Measurements from ENCODE around the gene HBE1. TPM values are rescaled to one million over a fixed set of nuclear protein-coding genes. Genes with fewer than 3 reads are reported as not detected.

HBE1 gene
- polyA plus RNA-seq, 3 donors from 2014 or later, result not detected

DNA sequence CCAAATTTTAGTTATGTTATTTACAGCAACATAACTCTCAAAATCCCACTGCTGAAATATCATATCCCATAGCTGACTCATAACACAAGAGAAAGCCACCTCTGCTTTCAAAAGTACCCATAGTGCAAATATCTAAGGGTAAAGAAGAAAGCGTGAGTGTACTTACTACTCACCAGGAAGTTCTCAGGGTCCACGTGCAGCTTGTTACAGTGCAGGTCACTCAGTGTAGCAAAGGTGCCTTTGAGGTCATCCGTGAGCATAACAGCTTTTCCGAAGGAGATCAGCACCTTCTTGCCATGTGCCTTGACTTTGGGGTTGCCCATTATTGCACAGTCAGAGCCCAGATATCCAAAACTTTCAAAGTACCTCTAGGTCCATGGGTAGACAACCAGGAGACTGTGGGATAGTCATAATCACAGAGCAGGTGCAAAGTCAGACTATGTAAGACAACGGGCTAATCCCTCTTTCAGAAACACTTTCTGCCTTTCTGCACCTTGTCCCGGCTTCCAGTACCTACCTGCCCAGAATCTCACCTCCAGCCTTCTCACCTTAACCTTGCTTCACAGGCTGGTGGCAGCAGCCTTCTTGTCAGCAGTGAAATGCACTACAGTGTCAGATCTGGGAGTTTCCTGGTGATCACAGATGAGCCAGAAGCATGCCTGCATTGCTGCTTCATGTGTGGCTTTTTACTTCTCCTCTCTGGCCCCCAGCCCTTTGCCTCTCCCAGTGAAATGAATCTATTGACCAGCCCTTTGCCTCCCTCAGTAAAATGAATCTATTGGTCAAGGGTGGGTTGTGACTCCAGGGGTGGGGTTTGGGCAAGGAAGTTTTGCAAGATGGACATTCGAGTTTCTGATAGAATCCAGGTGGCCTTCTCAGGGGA, 26.6 kb downstream of the HBE1 start:
- no peaks in the 10 kb centered on the region for H3K36me3 Mint-ChIP-seq
- no peak overlapping the region for H3K4me3 Mint-ChIP-seq
- no peak overlapping the region for H3K27ac Mint-ChIP-seq
- H3K27me3 Mint-ChIP-seq (ENCODE audit: low read depth in 3 of 3), result peaks cover 2 to 3% (median 2%) of the 10 kb centered on the region in 3 donors
- no peak for DNase-seq
- H3K4me1 Mint-ChIP-seq, result no peaks in the 10 kb centered on the region
- H3K9me3 Mint-ChIP-seq, result peaks cover 0 to 7% (median 0%) of the 10 kb centered on the region in 6 donors

DNA sequence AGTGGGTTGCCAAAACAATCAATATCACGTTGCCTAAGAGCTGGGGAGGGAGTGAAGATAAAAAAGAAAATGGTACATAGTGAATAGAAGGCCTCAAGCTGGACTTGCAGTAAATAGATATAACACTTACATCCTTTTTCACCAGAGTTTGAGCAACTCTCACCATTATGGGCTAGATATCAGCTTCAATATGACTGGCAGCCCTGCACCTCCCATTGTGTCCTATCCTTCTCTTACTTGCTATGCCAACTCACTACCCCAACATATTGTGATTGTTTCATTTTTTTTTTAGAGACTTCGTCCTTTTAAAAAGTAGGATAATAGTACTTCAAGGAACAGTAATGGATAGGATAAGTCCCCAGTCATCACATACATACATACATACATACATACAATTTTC, 27.5 kb downstream of the HBE1 start:
- H3K4me1 Mint-ChIP-seq, result no peaks in the 10 kb centered on the region

DNA sequence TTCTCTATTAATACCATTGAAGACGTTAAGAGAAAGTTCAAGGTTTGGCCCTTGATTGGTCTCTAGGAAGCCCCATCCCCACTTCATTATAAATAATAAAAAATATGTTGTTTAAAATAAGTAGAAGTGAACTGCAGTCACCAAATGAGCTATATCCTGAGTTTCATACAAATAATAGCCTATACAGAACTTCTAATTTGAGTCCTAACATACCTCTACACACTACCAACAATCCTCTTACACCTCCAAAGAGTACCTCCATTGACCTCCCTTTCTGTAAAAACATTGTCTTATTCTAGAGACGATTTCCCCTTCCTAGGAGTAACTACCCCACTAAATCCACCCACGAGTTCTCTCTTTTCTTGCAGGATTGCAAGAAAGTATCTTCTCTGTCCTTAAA, 28.3 kb downstream of the HBE1 start:
- no peak overlapping the region for H3K4me3 Mint-ChIP-seq
- no peak for DNase-seq
- peaks cover 0 to 3% (median 2%) of the 10 kb centered on the region in 3 donors for H3K27me3 Mint-ChIP-seq (ENCODE audit: low read depth in 3 of 3)
- no peak overlapping the region for H3K27ac Mint-ChIP-seq
- H3K9me3 Mint-ChIP-seq, result peaks cover 0 to 7% (median 0%) of the 10 kb centered on the region in 6 donors
- no peaks in the 10 kb centered on the region for H3K36me3 Mint-ChIP-seq
- no peaks in the 10 kb centered on the region for H3K4me1 Mint-ChIP-seq

More for the DNA sequence above, 27.5 kb downstream of the HBE1 start:
- no peak overlapping the region for H3K4me3 Mint-ChIP-seq
- H3K9me3 Mint-ChIP-seq, result peaks cover 0 to 7% (median 0%) of the 10 kb centered on the region in 6 donors
- H3K36me3 Mint-ChIP-seq, result no peaks in the 10 kb centered on the region
- H3K27me3 Mint-ChIP-seq (ENCODE audit: low read depth in 3 of 3), result peaks cover 0 to 4% (median 2%) of the 10 kb centered on the region in 3 donors
- H3K27ac Mint-ChIP-seq, result no peak overlapping the region
- no peak for DNase-seq

DNA sequence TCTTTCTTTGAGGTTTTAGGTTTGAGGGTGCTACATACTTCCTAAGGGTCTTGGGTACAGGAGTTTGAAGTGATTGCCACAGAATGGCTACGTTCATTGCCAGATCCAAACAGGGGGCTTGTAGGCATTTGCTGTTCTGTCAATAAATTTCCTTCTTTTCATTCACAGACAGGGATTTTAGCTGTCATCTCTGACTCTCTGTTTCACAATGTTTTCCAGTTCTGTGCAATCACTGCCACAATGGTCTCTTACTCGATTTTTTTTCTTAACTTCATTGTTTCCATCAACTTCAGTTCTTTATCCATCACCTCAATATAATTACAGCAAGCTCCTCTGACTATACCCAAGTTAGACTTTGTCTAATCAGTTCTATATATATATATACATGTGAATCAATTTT, 29.3 kb downstream of the HBE1 start:
- Mint-ChIP-seq H3K27me3 (ENCODE audit: low read depth in 3 of 3) (peaks cover 0 to 3% (median under 1%) of the 10 kb centered on the region in 3 donors), H3K4me1 (no peaks in the 10 kb centered on the region), H3K9me3 (peaks cover 0 to 7% (median 0%) of the 10 kb centered on the region in 6 donors), H3K36me3 (no peaks in the 10 kb centered on the region), H3K27ac (no peak overlapping the region), H3K4me3 (no peak overlapping the region)
- no peak for DNase-seq

DNA sequence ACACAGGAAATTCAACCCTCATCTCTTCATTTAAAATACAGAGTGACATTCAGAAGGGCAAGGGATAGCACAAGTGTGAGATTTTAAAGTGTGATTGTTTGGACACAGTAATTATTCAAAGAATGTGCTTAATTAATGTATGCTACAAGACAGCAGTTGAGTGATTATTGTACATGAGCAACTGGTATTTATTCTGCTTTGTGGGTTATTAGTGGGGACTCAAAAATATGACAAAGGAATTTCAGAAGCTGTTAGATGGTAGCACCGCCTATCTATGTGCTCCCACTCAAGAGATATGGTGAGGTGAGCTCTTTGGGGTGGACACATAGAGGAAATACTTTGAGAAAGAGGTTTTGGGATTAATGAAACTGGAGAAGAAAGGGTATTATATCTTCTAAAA, 29.7 kb downstream of the HBE1 start:
- no peaks in the 10 kb centered on the region for H3K36me3 Mint-ChIP-seq

DNA sequence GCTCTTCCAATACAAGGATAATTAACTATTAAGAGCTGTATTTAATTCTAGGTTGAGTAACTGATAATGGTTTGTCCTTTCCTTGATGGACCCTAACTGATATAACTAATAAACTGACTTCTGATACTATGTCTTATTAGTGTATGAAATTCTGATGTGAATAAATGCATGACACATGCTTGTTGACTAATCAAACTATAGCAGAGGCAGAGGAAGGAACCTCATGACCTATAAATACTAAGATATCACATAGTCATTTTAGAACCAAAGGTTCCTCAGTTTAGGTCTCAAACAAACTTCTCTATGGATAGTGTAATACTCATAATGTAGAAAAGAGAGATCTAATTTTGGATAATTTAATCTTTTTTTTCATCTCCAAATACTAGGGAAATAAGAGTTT, 30.7 kb downstream of the HBE1 start:
- Mint-ChIP-seq H3K27ac (no peak overlapping the region), H3K36me3 (no peaks in the 10 kb centered on the region), H3K4me1 (peaks cover 0 to 1% of the 10 kb centered on the region in 2 donors)

More for the DNA sequence above, 29.7 kb downstream of the HBE1 start:
- no peak overlapping the region for H3K4me3 Mint-ChIP-seq
- no peak overlapping the region for H3K27ac Mint-ChIP-seq
- H3K9me3 Mint-ChIP-seq, result peaks cover 0 to 7% (median 0%) of the 10 kb centered on the region in 6 donors
- no peaks in the 10 kb centered on the region for H3K4me1 Mint-ChIP-seq
- DNase-seq, result no peak
- peaks cover 0 to 3% (median 0%) of the 10 kb centered on the region in 3 donors for H3K27me3 Mint-ChIP-seq (ENCODE audit: low read depth in 3 of 3)

DNA sequence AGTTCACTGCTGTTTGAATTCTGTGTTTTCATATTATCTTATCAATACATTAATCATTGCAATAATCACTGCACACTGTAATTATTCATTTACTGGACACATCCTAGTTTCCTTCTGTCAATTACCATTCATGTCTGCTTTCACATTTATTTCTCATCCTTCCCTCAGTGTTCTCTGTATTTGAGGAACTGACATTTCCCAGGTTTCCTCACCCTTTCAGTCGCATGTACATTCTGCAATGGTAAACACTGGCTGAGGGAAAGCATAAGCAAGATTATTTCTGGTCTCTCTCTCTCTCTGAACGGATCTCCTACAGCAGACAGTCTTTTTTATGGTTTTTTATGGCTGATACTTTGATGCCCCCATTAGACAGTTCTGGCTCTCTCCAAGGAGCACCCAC, 31.3 kb downstream of the HBE1 start:
- peaks cover 0 to 3% (median 0%) of the 10 kb centered on the region in 3 donors for H3K27me3 Mint-ChIP-seq (ENCODE audit: low read depth in 3 of 3)
- no peak for DNase-seq
- peaks cover 0 to 7% (median 0%) of the 10 kb centered on the region in 6 donors for H3K9me3 Mint-ChIP-seq
- H3K4me1 Mint-ChIP-seq, result peaks cover 0 to 1% of the 10 kb centered on the region in 2 donors
- H3K4me3 Mint-ChIP-seq, result no peak overlapping the region
- no peaks in the 10 kb centered on the region for H3K36me3 Mint-ChIP-seq
- no peak overlapping the region for H3K27ac Mint-ChIP-seq

More for the DNA sequence above, 30.7 kb downstream of the HBE1 start:
- no peak for DNase-seq
- peaks cover 0 to 3% (median 0%) of the 10 kb centered on the region in 3 donors for H3K27me3 Mint-ChIP-seq (ENCODE audit: low read depth in 3 of 3)
- no peak overlapping the region for H3K4me3 Mint-ChIP-seq
- peaks cover 0 to 7% (median 0%) of the 10 kb centered on the region in 6 donors for H3K9me3 Mint-ChIP-seq

DNA sequence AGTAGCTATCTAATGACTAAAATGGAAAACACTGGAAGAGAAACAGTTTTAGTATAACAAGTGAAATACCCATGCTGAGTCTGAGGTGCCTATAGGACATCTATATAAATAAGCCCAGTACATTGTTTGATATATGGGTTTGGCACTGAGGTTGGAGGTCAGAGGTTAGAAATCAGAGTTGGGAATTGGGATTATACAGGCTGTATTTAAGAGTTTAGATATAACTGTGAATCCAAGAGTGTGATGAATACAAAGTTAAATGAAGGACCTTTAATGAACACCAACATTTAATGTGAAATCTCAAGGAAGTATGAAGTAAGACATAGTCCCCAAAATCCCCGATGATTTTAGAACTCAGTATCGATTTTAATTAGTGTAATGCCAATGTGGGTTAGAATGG, 32.3 kb downstream of the HBE1 start:
- Mint-ChIP-seq H3K9me3 (peaks cover 0 to 6% (median 0%) of the 10 kb centered on the region in 6 donors), H3K36me3 (no peaks in the 10 kb centered on the region), H3K4me1 (peaks cover 0 to 1% of the 10 kb centered on the region in 2 donors), H3K27me3 (ENCODE audit: low read depth in 3 of 3) (peaks cover 0 to 3% (median 0%) of the 10 kb centered on the region in 3 donors), H3K27ac (no peak overlapping the region), H3K4me3 (no peak overlapping the region)
- no peak for DNase-seq

DNA sequence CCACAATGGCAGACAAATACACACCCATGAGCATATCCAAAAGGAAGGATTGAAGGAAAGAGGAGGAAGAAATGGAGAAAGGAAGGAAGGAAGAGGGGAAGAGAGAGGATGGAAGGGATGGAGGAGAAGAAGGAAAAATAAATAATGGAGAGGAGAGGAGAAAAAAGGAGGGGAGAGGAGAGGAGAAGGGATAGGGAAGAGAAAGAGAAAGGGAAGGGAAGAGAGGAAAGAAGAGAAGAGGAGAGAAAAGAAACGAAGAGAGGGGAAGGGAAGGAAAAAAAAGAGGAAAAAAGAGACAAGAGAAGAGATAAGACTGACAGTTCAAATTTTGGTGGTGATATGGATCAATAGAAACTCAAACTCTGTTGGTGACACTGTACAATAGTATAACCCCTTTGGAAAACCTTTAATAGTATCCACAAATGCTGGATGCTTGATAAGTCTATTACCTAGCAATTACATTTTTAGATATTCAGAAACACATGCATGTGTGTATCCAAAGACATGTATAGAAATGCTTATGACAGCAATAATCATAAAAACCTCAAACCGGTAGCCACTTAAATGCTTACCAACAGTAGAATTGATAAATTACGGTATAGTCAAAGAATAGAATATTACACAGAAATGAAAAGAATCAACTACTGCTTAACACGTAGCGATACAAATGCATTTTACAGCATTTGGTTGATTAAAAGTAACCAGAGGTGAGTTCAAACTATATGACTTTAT, 34.2 kb downstream of the HBE1 start:
- no peak for DNase-seq
- Mint-ChIP-seq H3K27me3 (ENCODE audit: low read depth in 3 of 3) (peaks cover 0 to 1% (median 0%) of the 10 kb centered on the region in 3 donors), H3K4me1 (peaks cover 0 to 1% of the 10 kb centered on the region in 2 donors), H3K4me3 (no peak overlapping the region), H3K36me3 (no peaks in the 10 kb centered on the region), H3K9me3 (peaks cover 0 to under 1% (median 0%) of the 10 kb centered on the region in 6 donors), H3K27ac (no peak overlapping the region)

DNA sequence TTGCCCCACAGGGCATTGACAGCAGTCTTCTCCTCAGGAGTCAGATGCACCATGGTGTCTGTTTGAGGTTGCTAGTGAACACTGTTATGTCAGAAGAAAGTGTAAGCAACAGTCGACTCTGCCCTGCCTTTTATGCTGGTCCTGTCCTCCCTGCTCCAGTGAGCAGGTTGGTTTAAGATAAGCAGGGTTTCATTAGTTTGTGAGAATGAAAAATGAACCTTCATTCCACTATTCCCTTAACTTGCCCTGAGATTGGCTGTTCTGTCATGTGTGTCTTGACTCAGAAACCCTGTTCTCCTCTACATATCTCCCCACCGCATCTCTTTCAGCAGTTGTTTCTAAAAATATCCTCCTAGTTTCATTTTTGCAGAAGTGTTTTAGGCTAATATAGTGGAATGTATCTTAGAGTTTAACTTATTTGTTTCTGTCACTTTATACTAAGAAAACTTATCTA, 35.3 kb downstream of the HBE1 start, which contains the start of gene HBD:
HBD (minus strand) TSS at position 103 of the 454 bp plus-strand sequence; CDS start at position 53, 50 bp downstream.
- Mint-ChIP-seq H3K4me1 (peaks cover 0 to 1% of the 10 kb centered on the region in 2 donors), H3K27me3 (ENCODE audit: low read depth in 3 of 3) (peaks cover 0 to 1% (median 0%) of the 10 kb centered on the region in 3 donors), H3K4me3 (no peak within 1 kb of the TSS), H3K27ac (no peak within 1 kb of the TSS), H3K36me3 (no peaks in the 10 kb centered on the region), H3K9me3 (no peaks in the 10 kb centered on the region)
- DNase-seq, result no peak

DNA sequence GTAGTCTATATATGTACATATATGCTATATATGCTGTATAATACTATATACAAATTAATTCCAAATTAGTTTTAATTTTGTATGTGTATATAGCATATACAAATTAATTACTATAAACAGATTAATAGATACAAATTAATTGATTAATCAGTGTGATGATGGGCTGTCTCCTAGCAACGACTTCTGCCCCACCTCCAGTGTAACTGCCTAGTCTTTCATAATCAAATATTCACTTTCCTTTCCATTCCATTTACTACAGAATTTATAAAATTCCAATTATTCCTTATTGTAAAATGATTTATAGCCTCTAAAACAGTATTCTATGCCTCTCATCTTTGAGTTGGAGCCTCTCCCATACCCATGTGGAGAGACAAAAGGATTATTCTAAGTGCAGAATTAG, 36.4 kb downstream of the HBE1 start:
- Mint-ChIP-seq H3K27ac (no peak overlapping the region), H3K9me3 (no peaks in the 10 kb centered on the region), H3K4me3 (no peak overlapping the region), H3K4me1 (peaks cover 0 to 1% of the 10 kb centered on the region in 2 donors), H3K27me3 (ENCODE audit: low read depth in 3 of 3) (peaks cover 0 to 1% (median 0%) of the 10 kb centered on the region in 3 donors), H3K36me3 (no peaks in the 10 kb centered on the region)
- no peak for DNase-seq

DNA sequence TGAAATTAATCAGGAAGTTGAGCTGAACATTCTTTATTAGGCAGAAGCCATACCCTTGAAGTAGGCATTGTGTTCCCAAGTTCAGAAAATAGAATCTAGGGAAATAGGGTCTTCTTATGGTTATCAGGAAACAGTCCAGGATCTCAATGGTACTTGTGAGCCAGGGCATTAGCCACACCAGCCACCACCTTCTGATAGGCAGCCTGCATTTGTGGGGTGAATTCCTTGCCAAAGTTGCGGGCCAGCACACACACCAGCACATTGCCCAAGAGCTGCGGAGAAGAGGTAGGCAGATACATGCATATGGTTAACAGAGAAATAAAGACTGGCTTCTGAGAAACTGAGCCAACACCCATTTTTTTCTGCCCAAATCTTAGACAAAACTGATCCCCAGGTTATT, 36.9 kb downstream of the HBE1 start:
- Mint-ChIP-seq H3K9me3 (no peaks in the 10 kb centered on the region), H3K27ac (no peak overlapping the region), H3K36me3 (no peaks in the 10 kb centered on the region), H3K4me3 (no peak overlapping the region), H3K4me1 (peaks cover 0 to 1% of the 10 kb centered on the region in 2 donors), H3K27me3 (ENCODE audit: low read depth in 3 of 3) (peaks cover 0 to 1% (median 0%) of the 10 kb centered on the region in 3 donors)
- no peak for DNase-seq

DNA sequence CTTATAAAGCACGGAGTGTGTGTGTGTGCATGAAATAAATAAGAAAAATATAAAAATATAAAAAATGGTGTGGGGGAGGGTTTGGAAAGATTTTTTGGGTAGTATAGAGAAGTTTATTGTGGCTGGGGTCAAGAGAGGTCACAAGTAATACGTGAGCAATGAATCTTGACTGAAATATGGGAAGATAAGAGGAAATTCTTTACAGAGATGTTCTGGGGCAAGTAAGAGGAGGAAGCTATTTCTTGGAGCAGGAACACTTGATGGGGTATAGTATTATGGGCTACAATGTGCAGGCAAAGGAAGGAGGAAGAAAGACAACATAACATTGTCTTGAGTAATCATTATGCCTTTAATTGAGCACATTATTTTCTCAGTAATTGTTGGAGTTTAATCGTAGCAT, 37.6 kb downstream of the HBE1 start:
- H3K27me3 Mint-ChIP-seq (ENCODE audit: low read depth in 3 of 3), result no peaks in the 10 kb centered on the region
- H3K4me1 Mint-ChIP-seq, result peaks cover 0 to 1% of the 10 kb centered on the region in 2 donors
- no peak overlapping the region for H3K4me3 Mint-ChIP-seq
- H3K9me3 Mint-ChIP-seq, result peaks cover 0 to under 1% (median 0%) of the 10 kb centered on the region in 6 donors
- no peak for DNase-seq
- no peak overlapping the region for H3K27ac Mint-ChIP-seq
- no peaks in the 10 kb centered on the region for H3K36me3 Mint-ChIP-seq

DNA sequence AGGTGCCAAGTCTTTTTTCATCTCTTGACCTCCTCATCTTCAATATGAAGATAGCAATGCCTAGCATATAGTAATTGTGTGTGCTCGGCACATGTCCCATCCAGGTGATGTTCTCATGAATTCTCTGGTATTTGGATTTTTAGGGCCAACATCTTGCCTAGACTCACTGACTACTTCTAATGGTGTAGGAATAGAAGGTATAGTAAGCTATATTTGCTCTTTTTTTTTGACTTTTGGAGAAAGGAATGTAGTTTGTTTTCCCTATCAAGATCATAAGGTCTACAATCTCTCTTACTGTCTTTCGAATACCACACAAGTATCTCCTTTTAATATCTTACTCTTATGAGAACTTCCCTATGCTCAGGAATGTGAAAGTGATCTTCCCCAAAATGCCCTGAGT, 38.6 kb downstream of the HBE1 start:
- H3K36me3 Mint-ChIP-seq, result no peaks in the 10 kb centered on the region
- DNase-seq, result no peak
- H3K4me3 Mint-ChIP-seq, result no peak overlapping the region
- H3K27ac Mint-ChIP-seq, result no peak overlapping the region
- H3K9me3 Mint-ChIP-seq, result peaks cover 0 to 2% (median 0%) of the 10 kb centered on the region in 6 donors
- H3K27me3 Mint-ChIP-seq (ENCODE audit: low read depth in 3 of 3), result no peaks in the 10 kb centered on the region
- peaks cover 0 to 1% of the 10 kb centered on the region in 2 donors for H3K4me1 Mint-ChIP-seq

Data from immature natural killer cell (primary cell).